Measurements from ENCODE around the gene ILRUN. TPM values are rescaled to one million over a fixed set of nuclear protein-coding genes. Genes with fewer than 3 reads are reported as not detected.

The ILRUN gene
- total and polyA plus RNA-seq, 2 of the 8 experiments (the other 6 are each of a cell fraction or from before 2014, with no cell fraction given) = 39.2 to 81.2 TPM

GRCh38 chr6:34663371-34663770 is 33.2 kb downstream of the ILRUN start:
- H4K5ac ChIP-seq (ENCODE audit: insufficient read length, low read depth, low read length) = no peak overlapping the region
- no peak for TF ChIP-seq PHF8 (conservative IDR thresholded peaks at IDR 0.05; ENCODE audit: low read depth, low read length)
- no peak for TF ChIP-seq TBP (IDR thresholded peaks at IDR 0.05; ENCODE audit: low read depth, low read length)
- TF ChIP-seq KDM5A (IDR thresholded peaks at IDR 0.05; ENCODE audit: low read length) = no peak
- TF ChIP-seq KDM4A (IDR thresholded peaks at IDR 0.05; ENCODE audit: low read depth, low read length, severe bottlenecking) = no peak
- no peak for TF ChIP-seq POLR2AphosphoS5 (IDR thresholded peaks at IDR 0.05; ENCODE audit: low read depth, low read length)
- TF ChIP-seq CREB1 (IDR thresholded peaks at IDR 0.05) = no peak
- no peak for TF ChIP-seq KDM1A (IDR thresholded peaks at IDR 0.05; ENCODE audit: borderline replicate concordance, low read length)
- no peak for TF ChIP-seq TAF7 (optimal IDR thresholded peaks at IDR 0.05; ENCODE audit: borderline replicate concordance, low read depth, low read length)
- no peak for TF ChIP-seq EZH2 (IDR thresholded peaks at IDR 0.05; ENCODE audit: low read depth, low read length, severe bottlenecking)
- TF ChIP-seq, protein P1, sequence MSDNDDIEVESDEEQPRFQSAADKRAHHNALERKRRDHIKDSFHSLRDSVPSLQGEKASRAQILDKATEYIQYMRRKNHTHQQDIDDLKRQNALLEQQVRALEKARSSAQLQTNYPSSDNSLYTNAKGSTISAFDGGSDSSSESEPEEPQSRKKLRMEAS (IDR thresholded peaks at IDR 0.05) = no peak
- no peak for TF ChIP-seq RXRA (IDR thresholded peaks at IDR 0.05; ENCODE audit: insufficient read depth, low read depth, low read length)
- TF ChIP-seq EGR1 (IDR thresholded peaks at IDR 0.05; ENCODE audit: borderline replicate concordance, low read depth, low read length) = no peak
- TF ChIP-seq BACH1 (IDR thresholded peaks at IDR 0.05; ENCODE audit: low read length) = no peak
- TF ChIP-seq BCL11A (IDR thresholded peaks at IDR 0.05; ENCODE audit: low read depth in 2 of 2, low read length in 2 of 2) = no peak
- TF ChIP-seq NRF1 (IDR thresholded peaks at IDR 0.05; ENCODE audit: low read depth, low read length) = no peak

More at GRCh38 chr6:34663371-34663770, 33.2 kb downstream of the ILRUN start:
- Histone ChIP-seq H3K27ac (ENCODE audit: low read depth, low read length) (no peak overlapping the region), H4K91ac (replicated peaks; ENCODE audit: insufficient read length, low read length) (no peak overlapping the region), H2BK120ac (replicated peaks; ENCODE audit: low read depth, low read length) (no peak overlapping the region), H4K8ac (ENCODE audit: extremely low read depth, insufficient read depth, low read length) (no peak overlapping the region), H3K36me3 (ENCODE audit: control insufficient read depth in 2 of 4, insufficient read depth in 4 of 4, low read length in 3 of 4) (no peaks in the 10 kb centered on the region), H3K14ac (ENCODE audit: insufficient read length) (no peak overlapping the region), H2BK5ac (ENCODE audit: low read depth, low read length) (no peak overlapping the region), H3K23ac (ENCODE audit: insufficient read length) (no peak overlapping the region), H3K27me3 (replicated peaks in 1 of 4; ENCODE audit: control insufficient read depth in 3 of 4, extremely low read depth in 1 of 4, insufficient read depth in 3 of 4, low read length in 3 of 4) (no peaks in the 10 kb centered on the region), H3K4me3 (ENCODE audit: extremely low read depth in 1 of 4, insufficient read depth in 2 of 4, low read depth in 3 of 4, low read length in 4 of 4) (no peak overlapping the region), H3K4me1 (replicated peaks in 1 of 4; ENCODE audit: control insufficient read depth in 3 of 4, insufficient read depth in 4 of 4, low read length in 3 of 4) (peaks cover 0 to 3% (median 0%) of the 10 kb centered on the region in 4 experiments; a peak in 2 of 7 replicates), H3K79me2 (ENCODE audit: control insufficient read depth in 1 of 2, insufficient read depth in 2 of 2, low read length in 2 of 2) (peaks cover 0 to 81% of the 10 kb centered on the region in 2 experiments; a peak in 2 of 4 replicates), H3K4ac (replicated peaks; ENCODE audit: insufficient read length, low read depth, low read length) (no peak overlapping the region), H4K20me1 (replicated peaks in 1 of 2; ENCODE audit: control insufficient read depth in 1 of 2, insufficient read depth in 2 of 2, low read length in 2 of 2) (peaks cover 3% of the 10 kb centered on the region in 2 experiments), H2BK15ac (ENCODE audit: low read length) (no peak overlapping the region), H3K4me2 (ENCODE audit: insufficient read depth in 1 of 2, low read depth in 2 of 2, low read length in 2 of 2) (no peak overlapping the region), H3K9me3 (ENCODE audit: insufficient read depth in 2 of 2, low read depth in 1 of 2, low read length in 1 of 2) (no peaks in the 10 kb centered on the region), H2AFZ (ENCODE audit: low read length) (no peak overlapping the region), H2BK12ac (ENCODE audit: low read depth, low read length) (no peak overlapping the region), H3K9ac (replicated peaks in 1 of 4; ENCODE audit: extremely low read depth in 1 of 4, low read depth in 3 of 4, low read length in 3 of 4) (no peak overlapping the region), H3K23me2 (ENCODE audit: low read depth, low read length) (no peaks in the 10 kb centered on the region), H2AK5ac (ENCODE audit: low read depth, low read length) (no peak overlapping the region), H3K18ac (ENCODE audit: extremely low read depth, low read length) (no peak overlapping the region), H2BK20ac (ENCODE audit: low read length) (no peak overlapping the region), H3K56ac (replicated peaks; ENCODE audit: insufficient read length, low read depth, low read length) (no peak overlapping the region), H3K79me1 (ENCODE audit: low read depth, low read length) (peaks cover 4% of the 10 kb centered on the region)
- CTCF ChIA-PET (ENCODE audit: partially characterized antibody) = interaction anchor here (0.6 kb wide), 2 partner anchors 13 to 20 kb away, joined by 3 read pairs; no protein-coding TSS in a partner anchor
- 87% methylated on average over 2 of the region's 2 CpGs; no CpG with 5 or more reads in 1 of the 2 experiments for WGBS, 2 experiments (ENCODE audit: extremely low coverage in 1 of 2, insufficient coverage in 1 of 2, insufficient read length in 1 of 2, insufficient replicate concordance in 2 of 2, low coverage in 1 of 2, low lambda C conversion rate in 2 of 2, missing lambda C conversion rate in 1 of 2)
- POLR2A ChIA-PET (ENCODE audit: partially characterized antibody) = interaction anchor here (1.0 to 1.7 kb wide), 2 partner anchors 14 to 38 kb away, joined by 3 to 5 read pairs; no protein-coding TSS in a partner anchor
- DNase-seq (ENCODE audit: low read depth in 1 of 2, low spot score in 2 of 2) (no peak), FAIRE-seq (no peak)
